Activated effector memory CD4-positive, alpha-beta T cell treated with anti-CD3 and anti-CD28 coated beads, Interleukin-2, amount 50 U/mL, for 16 hours (primary cell): Measurements from ENCODE around the gene OSBPL10.

Source experiments
- DNase-seq: peaks from one replicate; pipeline ENCODE4 v3.0.0-alpha.2; 2020

The OSBPL10 gene

GRCh38 chr3:31729082-31729481, 252.0 kb downstream of the OSBPL10 start:
- DNase-seq = no peak

GRCh38 chr3:31728403-31728802, 252.7 kb downstream of the OSBPL10 start:
- no peak for DNase-seq

GRCh38 chr3:31725976-31726375, 255.1 kb downstream of the OSBPL10 start:
- no peak for DNase-seq

GRCh38 chr3:31725568-31725967, 255.5 kb downstream of the OSBPL10 start:
- DNase-seq = no peak

GRCh38 chr3:31724651-31725050, 256.4 kb downstream of the OSBPL10 start:
- DNase-seq = no peak

GRCh38 chr3:31724116-31724515, 256.9 kb downstream of the OSBPL10 start:
- DNase-seq = no peak

GRCh38 chr3:31723701-31724100, 257.4 kb downstream of the OSBPL10 start:
- DNase-seq = no peak

GRCh38 chr3:31721676-31722075, 259.4 kb downstream of the OSBPL10 start:
- no peak for DNase-seq

- DNase-seq = no peak
Observed at GRCh38 chr3:31714495-31715280, 266.4 kb downstream of the OSBPL10 start.

GRCh38 chr3:31713816-31714215, 267.2 kb downstream of the OSBPL10 start:
- DNase-seq = no peak

- DNase-seq = no peak
Observed at GRCh38 chr3:31710123-31710803, 270.8 kb downstream of the OSBPL10 start.

GRCh38 chr3:31709526-31709925, 271.5 kb downstream of the OSBPL10 start:
- no peak for DNase-seq

GRCh38 chr3:31709005-31709404, 272.1 kb downstream of the OSBPL10 start:
- no peak for DNase-seq

- DNase-seq = no peak
Observed at GRCh38 chr3:31707286-31707685, 273.8 kb downstream of the OSBPL10 start.

- no peak for DNase-seq
Observed at GRCh38 chr3:31705736-31706135, 275.3 kb downstream of the OSBPL10 start.

GRCh38 chr3:31704591-31705179, 276.4 kb downstream of the OSBPL10 start:
- DNase-seq = no peak

GRCh38 chr3:31704156-31704555, 276.9 kb downstream of the OSBPL10 start:
- DNase-seq = no peak

GRCh38 chr3:31701286-31701685, 279.8 kb downstream of the OSBPL10 start:
- no peak for DNase-seq

- DNase-seq = no peak
Observed at GRCh38 chr3:31699309-31699953, 281.6 kb downstream of the OSBPL10 start.

- DNase-seq = no peak
Observed at GRCh38 chr3:31696815-31697548, 284.1 kb downstream of the OSBPL10 start.

- no peak for DNase-seq
Observed at GRCh38 chr3:31696009-31696297, 285.1 kb downstream of the OSBPL10 start.

- DNase-seq = peak; percentile 66
Observed at GRCh38 chr3:31695280-31696008, 285.6 kb downstream of the OSBPL10 start.
